HepG2 (cell line): ENCODE data around the gene MNT. TPM values are rescaled to one million over a fixed set of nuclear protein-coding genes. Genes with fewer than 3 reads are reported as not detected.
A peak's percentile ranks its signal among the peaks of the same experiment; 100 is the strongest.

Experiments
- ELF3 ChIP-seq: IDR thresholded peaks from 2 replicates; pipeline ENCODE4 v1.6.1; 2016; ENCODE audit warnings: missing genetic modification reagents, missing compliant biosample characterization
- GATAD1 ChIP-seq: IDR thresholded peaks from 2 replicates; pipeline ENCODE4 v1.6.1; 2016; ENCODE audit warnings: missing genetic modification reagents, missing compliant biosample characterization
- HIVEP1 ChIP-seq: sonication (generic); formaldehyde crosslinking; IDR thresholded peaks from 2 replicates; pipeline ENCODE4 v1.4.0; 2020; ENCODE audit warnings: mild to moderate bottlenecking, missing genetic modification reagents
- HMG20A ChIP-seq: IDR thresholded peaks from 2 replicates; pipeline ENCODE4 v1.6.1; 2016; ENCODE audit warnings: borderline replicate concordance
- HMGA1 ChIP-seq: sonication (generic); formaldehyde crosslinking; conservative IDR thresholded peaks from 2 replicates; pipeline ENCODE4 v1.4.0; 2020; ENCODE audit warnings: missing genetic modification reagents
- KLF12 ChIP-seq: sonication (generic); formaldehyde crosslinking; IDR thresholded peaks from 2 replicates; pipeline ENCODE4 v1.4.0; 2020; ENCODE audit warnings: missing genetic modification reagents, borderline replicate concordance
- NBN ChIP-seq: fragments of 450-650 bp; conservative IDR thresholded peaks from 2 replicates; pipeline ENCODE4 v1.6.1; 2017
- PAX8 ChIP-seq: sonication (generic); formaldehyde crosslinking; IDR thresholded peaks from 2 replicates; pipeline ENCODE4 v1.8.0; 2022; ENCODE audit warnings: mild to moderate bottlenecking, missing genetic modification reagents, borderline replicate concordance
- SUZ12 ChIP-seq: fragments of 150-350 bp; IDR thresholded peaks from 2 replicates; pipeline ENCODE4 v1.6.1; 2014; ENCODE audit warnings: low read depth, low read length
- ZBTB42 ChIP-seq: sonication (generic); formaldehyde crosslinking; IDR thresholded peaks from 2 replicates; pipeline ENCODE4 v1.5.0; 2020; ENCODE audit warnings: mild to moderate bottlenecking, missing genetic modification reagents
- ZBTB7A ChIP-seq: sonication (generic); formaldehyde crosslinking; IDR thresholded peaks from 2 replicates; pipeline ENCODE4 v1.8.0; 2022; ENCODE audit warnings: mild to moderate bottlenecking, missing genetic modification reagents
- ZNF572 ChIP-seq: sonication (generic); formaldehyde crosslinking; IDR thresholded peaks from 2 replicates; pipeline ENCODE4 v1.5.1; 2020; ENCODE audit warnings: mild to moderate bottlenecking, missing genetic modification reagents
- ZNF660 ChIP-seq: sonication (generic); formaldehyde crosslinking; IDR thresholded peaks from 2 replicates; pipeline ENCODE4 v1.5.1; 2020; ENCODE audit warnings: mild to moderate bottlenecking, low read depth, missing genetic modification reagents, borderline replicate concordance
- ZNF780A ChIP-seq: sonication (generic); formaldehyde crosslinking; IDR thresholded peaks from 2 replicates; pipeline ENCODE4 v1.8.0; 2022; ENCODE audit warnings: mild to moderate bottlenecking, missing genetic modification reagents, moderate library complexity
- ZNF792 ChIP-seq: IDR thresholded peaks from 2 replicates; pipeline ENCODE4 v1.6.1; 2016
- ZNF879 ChIP-seq: sonication (generic); formaldehyde crosslinking; IDR thresholded peaks from 2 replicates; pipeline ENCODE4 v1.8.1; 2023; ENCODE audit warnings: missing genetic modification reagents
- polyA plus RNA-seq, 8 experiments: library from polyadenylated mRNA; depleted of rRNA in 3 of 8; stranded (reverse) in 7 of 8; unstranded in 1 of 8; fragments of >200 nt; fragmentation: Illumina TruSeq in 4 of 8; extraction: Trizol in 4 of 8; gene quantifications; 2 replicates each; pipeline versions ENCODE4 v1.2.1 to v1.2.3, GENCODE V29; 2011 to 2016; ENCODE audit warnings: low read depth in 4 of 8, missing spikeins in 1 of 8, mixed read lengths in 1 of 8; ENCODE audit not compliant: insufficient read depth in 1 of 8
- total RNA-seq, 5 experiments: library from RNA; depleted of rRNA; stranded (reverse); fragments of >200 nt; fragmentation: Illumina TruSeq; extraction: Trizol; gene quantifications; 2 replicates each; pipeline ENCODE4 v1.2.3, GENCODE V29; 2016; ENCODE audit warnings: low read depth in 1 of 5
- TF ChIP-seq, protein P1 (sequence below): sonication (generic); formaldehyde crosslinking; IDR thresholded peaks from 2 replicates; pipeline ENCODE4 v1.5.0; 2020; ENCODE audit warnings: missing genetic modification reagents
- TF ChIP-seq, protein P2 (sequence below): sonication (generic); formaldehyde crosslinking; IDR thresholded peaks from 2 replicates; pipeline ENCODE4 v1.8.1; 2023; ENCODE audit warnings: mild to moderate bottlenecking, moderate library complexity, missing genetic modification reagents
- TF ChIP-seq, protein P3 (sequence below): IDR thresholded peaks from 2 replicates; pipeline ENCODE4 v1.6.1; 2018; ENCODE audit warnings: missing genetic modification reagents, mild to moderate bottlenecking, missing compliant biosample characterization
- TF ChIP-seq, protein P4 (sequence below): sonication (generic); formaldehyde crosslinking; conservative IDR thresholded peaks from 2 replicates; pipeline ENCODE4 v1.8.0; 2022; ENCODE audit warnings: missing genetic modification reagents
- TF ChIP-seq, protein P5 (sequence below): sonication (generic); formaldehyde crosslinking; IDR thresholded peaks from 2 replicates; pipeline ENCODE4 v1.4.0; 2020; ENCODE audit warnings: low read depth, missing genetic modification reagents

The MNT gene
- total and polyA plus RNA-seq, 2 of the 13 experiments (the other 11 are each of a cell fraction or from before 2014, with no cell fraction given), result 2.1 to 3.5 TPM

DNA sequence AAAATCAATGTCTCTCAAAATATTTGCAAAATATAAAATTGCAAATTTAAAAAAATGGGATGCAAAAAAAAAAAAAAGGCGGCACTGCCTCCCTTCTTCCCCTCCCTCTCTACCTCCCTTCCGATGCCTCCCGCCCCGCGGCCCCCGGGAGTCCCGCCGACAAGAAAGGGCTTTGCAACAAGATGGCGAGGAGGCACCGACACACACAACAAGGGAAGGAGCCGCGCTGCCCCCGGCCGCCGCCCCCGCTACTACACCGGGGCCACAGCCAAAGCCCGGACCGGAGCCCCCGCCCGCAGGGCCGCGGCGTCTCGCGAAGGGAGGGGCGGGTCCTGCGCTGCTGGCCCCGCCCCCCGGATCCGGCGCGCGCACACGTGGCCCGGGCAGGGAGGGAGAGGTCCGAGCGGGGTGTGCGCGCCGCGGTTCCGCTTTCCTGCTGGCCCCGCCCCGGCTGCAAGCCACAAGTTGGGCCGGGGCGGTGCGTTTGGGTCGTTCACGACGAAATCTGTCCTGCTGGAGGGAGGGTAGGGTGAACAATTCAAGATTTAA lies at the start of gene MNT (continued):
- TF ChIP-seq, protein P1, sequence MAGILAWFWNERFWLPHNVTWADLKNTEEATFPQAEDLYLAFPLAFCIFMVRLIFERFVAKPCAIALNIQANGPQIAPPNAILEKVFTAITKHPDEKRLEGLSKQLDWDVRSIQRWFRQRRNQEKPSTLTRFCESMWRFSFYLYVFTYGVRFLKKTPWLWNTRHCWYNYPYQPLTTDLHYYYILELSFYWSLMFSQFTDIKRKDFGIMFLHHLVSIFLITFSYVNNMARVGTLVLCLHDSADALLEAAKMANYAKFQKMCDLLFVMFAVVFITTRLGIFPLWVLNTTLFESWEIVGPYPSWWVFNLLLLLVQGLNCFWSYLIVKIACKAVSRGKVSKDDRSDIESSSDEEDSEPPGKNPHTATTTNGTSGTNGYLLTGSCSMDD, result no peak
- TF ChIP-seq ZBTB42 (CRISPR knock-in tag) (no peak), ZNF792 (no peak), HIVEP1 (CRISPR knock-in tag) (no peak), PAX8 (CRISPR knock-in tag) (no peak), ZBTB7A (CRISPR knock-in tag) (no peak; the same call in 1 of the 2 replicates), SUZ12 (no peak), NBN (no peak), ZNF879 (CRISPR knock-in tag) (no peak), GATAD1 (CRISPR knock-in tag) (no peak), ZNF572 (CRISPR knock-in tag) (no peak), HMGA1 (CRISPR knock-in tag) (no peak), ELF3 (0 out of 2 replicates have a peak, but pooled peaks have one; percentile 15), ZNF660 (CRISPR knock-in tag) (no peak), HMG20A (CRISPR knock-in tag) (no peak), KLF12 (CRISPR knock-in tag) (no peak), ZNF780A (0 out of 2 replicates have a peak, but pooled peaks have one; percentile 2)
- TF ChIP-seq, protein P2, sequence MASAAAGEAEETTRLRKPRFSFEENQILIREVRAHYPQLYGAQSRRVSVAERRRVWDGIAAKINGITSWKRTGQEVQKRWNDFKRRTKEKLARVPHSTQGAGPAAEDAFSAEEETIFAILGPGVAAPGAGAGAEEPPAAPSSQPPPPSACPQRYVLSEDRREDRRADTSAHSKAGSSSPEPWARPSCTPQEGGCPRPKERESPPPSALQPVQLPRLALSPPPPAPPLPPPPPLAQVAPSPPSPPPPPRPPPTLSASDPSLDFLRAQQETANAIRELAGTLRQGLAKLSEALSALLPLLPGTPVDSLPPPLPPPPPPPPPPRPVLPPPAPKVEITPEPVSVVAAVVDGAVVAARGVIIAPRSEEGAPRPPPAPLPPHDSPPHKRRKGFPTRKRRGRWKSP (CRISPR knock-in tag), result no peak
- TF ChIP-seq, protein P3, sequence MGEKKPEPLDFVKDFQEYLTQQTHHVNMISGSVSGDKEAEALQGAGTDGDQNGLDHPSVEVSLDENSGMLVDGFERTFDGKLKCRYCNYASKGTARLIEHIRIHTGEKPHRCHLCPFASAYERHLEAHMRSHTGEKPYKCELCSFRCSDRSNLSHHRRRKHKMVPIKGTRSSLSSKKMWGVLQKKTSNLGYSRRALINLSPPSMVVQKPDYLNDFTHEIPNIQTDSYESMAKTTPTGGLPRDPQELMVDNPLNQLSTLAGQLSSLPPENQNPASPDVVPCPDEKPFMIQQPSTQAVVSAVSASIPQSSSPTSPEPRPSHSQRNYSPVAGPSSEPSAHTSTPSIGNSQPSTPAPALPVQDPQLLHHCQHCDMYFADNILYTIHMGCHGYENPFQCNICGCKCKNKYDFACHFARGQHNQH, result no peak
- TF ChIP-seq, protein P4, sequence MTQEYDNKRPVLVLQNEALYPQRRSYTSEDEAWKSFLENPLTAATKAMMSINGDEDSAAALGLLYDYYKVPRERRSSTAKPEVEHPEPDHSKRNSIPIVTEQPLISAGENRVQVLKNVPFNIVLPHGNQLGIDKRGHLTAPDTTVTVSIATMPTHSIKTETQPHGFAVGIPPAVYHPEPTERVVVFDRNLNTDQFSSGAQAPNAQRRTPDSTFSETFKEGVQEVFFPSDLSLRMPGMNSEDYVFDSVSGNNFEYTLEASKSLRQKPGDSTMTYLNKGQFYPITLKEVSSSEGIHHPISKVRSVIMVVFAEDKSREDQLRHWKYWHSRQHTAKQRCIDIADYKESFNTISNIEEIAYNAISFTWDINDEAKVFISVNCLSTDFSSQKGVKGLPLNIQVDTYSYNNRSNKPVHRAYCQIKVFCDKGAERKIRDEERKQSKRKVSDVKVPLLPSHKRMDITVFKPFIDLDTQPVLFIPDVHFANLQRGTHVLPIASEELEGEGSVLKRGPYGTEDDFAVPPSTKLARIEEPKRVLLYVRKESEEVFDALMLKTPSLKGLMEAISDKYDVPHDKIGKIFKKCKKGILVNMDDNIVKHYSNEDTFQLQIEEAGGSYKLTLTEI, result no peak
- TF ChIP-seq, protein P5, sequence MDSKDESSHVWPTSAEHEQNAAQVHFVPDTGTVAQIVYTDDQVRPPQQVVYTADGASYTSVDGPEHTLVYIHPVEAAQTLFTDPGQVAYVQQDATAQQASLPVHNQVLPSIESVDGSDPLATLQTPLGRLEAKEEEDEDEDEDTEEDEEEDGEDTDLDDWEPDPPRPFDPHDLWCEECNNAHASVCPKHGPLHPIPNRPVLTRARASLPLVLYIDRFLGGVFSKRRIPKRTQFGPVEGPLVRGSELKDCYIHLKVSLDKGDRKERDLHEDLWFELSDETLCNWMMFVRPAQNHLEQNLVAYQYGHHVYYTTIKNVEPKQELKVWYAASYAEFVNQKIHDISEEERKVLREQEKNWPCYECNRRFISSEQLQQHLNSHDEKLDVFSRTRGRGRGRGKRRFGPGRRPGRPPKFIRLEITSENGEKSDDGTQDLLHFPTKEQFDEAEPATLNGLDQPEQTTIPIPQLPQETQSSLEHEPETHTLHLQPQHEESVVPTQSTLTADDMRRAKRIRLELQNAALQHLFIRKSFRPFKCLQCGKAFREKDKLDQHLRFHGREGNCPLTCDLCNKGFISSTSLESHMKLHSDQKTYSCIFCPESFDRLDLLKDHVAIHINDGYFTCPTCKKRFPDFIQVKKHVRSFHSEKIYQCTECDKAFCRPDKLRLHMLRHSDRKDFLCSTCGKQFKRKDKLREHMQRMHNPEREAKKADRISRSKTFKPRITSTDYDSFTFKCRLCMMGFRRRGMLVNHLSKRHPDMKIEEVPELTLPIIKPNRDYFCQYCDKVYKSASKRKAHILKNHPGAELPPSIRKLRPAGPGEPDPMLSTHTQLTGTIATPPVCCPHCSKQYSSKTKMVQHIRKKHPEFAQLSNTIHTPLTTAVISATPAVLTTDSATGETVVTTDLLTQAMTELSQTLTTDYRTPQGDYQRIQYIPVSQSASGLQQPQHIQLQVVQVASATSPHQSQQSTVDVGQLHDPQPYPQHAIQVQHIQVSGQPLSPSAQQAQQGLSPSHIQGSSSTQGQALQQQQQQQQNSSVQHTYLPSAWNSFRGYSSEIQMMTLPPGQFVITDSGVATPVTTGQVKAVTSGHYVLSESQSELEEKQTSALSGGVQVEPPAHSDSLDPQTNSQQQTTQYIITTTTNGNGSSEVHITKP (CRISPR knock-in tag), result no peak
